Renal pelvis (tissue), 4 donors: ENCODE results near the gene B3GALT5. TPM values are rescaled to one million over a fixed set of nuclear protein-coding genes. Genes with fewer than 3 reads are reported as not detected.
"Not testable (repeated sequence)": the region's sequence is repeated elsewhere in the genome, so short reads cannot be mapped to it uniquely, and the experiment has no call there.

ENCODE experiments used
- DNase-seq: peaks from one replicate; pipeline ENCODE4 v3.0.0-alpha.2; 2013
- polyA plus RNA-seq, 3 donors: library from polyadenylated mRNA; unstranded; fragments of 120-200 nt; gene quantifications; one replicate each; pipeline ENCODE4 v1.2.1, GENCODE V29; 2013; ENCODE audit not compliant: insufficient read length in 3 of 3

B3GALT5 gene
- polyA plus RNA-seq, 3 donors = 1.5 to 1.7 (median 1.6) TPM

GRCh38 chr21:39666681-39667315 is 54.1 kb downstream of the B3GALT5 start:
- DNase-seq = no peak

DNA sequence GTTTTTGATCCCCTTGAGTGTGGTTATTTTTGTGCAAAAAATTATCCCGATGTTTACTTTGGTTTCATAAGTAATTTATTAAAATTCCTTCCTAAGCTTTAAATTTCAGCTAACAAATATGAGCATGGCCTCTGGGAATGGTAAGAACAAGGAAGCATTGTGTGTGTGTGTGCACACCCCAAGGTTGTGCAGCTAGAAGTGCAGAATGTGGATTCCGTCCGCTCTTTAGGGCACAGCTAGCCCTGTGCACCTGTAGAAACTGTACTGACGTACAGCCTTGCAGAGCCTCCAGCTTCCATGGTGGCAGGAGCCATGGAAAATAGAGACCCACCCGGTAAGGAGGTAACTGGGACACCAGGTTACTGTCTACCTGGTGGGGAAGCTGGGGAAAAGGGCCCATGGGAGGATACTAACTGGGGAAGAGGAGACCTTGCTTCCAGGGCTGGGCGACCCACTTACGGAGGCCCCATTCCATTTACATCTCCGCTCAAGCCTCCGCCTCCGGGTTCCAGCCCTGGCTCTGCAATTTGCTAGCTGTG is 54.7 kb downstream of the B3GALT5 start:
- DNase-seq = no peak

DNA sequence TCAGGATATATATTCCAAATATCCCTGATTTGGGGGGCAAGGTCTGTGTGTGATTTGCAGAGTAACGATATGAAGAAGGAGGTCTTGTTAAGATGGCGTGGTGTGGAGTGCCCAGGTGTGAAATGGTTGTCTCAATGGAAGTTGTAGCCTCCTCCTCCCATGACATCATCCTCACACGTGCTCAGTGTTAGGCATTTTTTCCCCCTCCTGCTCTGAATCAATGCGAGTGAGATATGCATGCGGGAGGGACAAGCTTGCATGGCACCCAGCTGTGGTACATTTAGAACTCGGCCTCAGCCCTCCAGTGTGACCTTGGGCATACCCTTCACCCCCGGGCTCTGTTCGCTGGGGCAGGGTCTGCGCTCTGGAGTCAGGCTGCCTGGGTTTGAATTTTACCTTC is 55.6 kb downstream of the B3GALT5 start:
- no peak for DNase-seq

GRCh38 chr21:39669485-39669884 is 56.7 kb downstream of the B3GALT5 start:
- no peak for DNase-seq

- DNase-seq = no peak
Observed at GRCh38 chr21:39669976-39670661, 57.4 kb downstream of the B3GALT5 start.

- no peak for DNase-seq
Observed at GRCh38 chr21:39670701-39671100, 58.0 kb downstream of the B3GALT5 start.

DNA sequence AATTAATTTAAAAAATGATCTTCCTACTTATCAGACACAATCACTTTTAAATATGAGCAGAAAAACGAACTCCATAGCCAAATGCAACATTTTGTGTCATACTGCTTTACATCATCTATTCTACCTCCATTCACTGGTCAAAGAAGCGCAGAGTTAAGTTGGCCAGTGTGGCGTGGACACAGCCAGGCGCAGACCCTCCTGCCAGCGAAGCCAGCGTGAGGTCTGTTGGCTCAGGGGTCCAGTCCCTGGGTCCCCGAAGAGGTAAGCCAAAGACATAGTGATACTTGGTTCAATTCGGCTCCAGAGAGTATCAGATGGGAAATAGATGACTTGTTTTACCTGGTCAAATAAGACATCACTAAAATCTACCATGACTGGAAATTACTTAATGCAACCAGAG is 59.2 kb downstream of the B3GALT5 start:
- no peak for DNase-seq

DNA sequence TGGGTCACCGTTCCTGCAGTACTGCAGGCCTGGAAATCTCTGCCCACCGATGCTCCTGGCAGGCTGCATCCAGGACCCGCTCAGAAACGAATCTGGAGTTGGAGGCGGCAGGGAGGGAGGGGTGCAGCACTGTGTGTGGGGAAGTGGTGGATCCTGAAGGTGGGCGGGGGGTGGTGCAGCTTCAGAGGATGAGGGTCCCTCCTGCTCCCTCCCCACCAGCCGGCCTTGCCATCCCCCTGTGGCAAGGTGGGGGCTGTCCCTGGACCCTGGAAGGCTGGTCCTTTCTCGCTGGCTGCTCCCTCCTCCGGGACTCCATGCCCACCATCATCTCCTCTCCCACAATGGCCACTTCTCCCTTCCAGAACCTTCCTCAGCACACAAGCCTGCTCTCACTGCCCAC is 60.4 kb downstream of the B3GALT5 start:
- no peak for DNase-seq

DNA sequence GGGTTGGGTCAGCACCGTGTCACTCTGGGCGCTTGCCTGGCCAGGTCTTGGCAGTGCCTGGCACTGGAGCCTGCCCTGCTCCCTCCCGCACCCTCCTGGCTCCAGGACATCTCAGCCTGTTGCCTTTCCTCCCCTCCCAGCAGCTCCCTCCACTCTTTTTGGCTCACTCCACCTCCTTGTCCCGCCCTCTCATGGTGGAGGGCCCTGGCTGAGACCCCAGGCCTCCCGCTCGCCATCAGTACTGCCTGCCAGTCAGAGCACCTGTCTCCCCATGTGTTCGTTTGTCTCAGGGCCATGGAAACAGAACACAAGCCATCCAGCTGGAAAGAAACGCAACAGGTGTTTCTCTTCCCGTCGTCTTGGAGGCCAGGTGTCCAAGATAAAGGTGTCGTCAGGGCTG is 61.0 kb downstream of the B3GALT5 start:
- DNase-seq = no peak

- DNase-seq = no peak
Observed at GRCh38 chr21:39674801-39675200, 62.1 kb downstream of the B3GALT5 start.

DNA sequence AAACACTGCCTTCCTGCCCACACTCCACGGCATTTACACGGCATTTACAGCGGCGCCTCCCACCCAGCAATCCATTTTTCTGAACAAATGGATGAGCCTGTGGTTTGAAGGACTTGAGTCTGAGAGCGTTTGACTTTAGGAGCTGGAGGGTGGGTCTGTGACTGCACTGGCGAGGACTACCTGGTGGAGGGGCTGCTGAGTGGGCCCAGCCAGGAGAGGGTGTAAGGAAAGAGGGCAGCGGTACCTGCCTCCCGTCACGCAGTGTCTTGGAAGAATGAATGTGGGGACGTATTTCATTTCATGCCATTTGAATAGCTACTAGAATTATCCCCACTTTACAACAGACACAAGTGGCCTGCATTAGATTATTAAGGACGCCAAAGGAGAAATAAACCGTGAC is 62.9 kb downstream of the B3GALT5 start:
- DNase-seq = no peak

- peak; percentile 67 for DNase-seq
Observed at GRCh38 chr21:39675993-39676661, 63.4 kb downstream of the B3GALT5 start.

- DNase-seq = no peak
Observed at GRCh38 chr21:39680216-39680615, 67.5 kb downstream of the B3GALT5 start.

DNA sequence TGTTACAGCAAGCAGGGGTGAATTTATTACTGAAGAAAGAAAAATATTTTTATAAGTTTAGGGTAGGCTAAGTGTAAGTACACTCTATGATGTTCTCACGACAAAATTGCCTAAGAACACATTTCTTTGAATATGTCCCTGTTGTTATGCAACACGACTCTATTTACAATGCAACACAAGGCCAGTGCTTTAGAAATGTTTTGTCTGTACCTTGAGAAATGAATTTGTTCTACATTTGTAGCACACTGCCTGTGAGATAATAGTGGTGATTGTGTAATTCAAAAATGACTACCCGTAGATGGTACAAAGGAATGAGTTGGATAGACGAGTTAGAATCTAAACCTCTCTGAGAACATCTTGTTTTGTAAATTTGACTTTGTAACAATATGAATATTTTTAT is 68.5 kb downstream of the B3GALT5 start:
- DNase-seq = no peak

DNA sequence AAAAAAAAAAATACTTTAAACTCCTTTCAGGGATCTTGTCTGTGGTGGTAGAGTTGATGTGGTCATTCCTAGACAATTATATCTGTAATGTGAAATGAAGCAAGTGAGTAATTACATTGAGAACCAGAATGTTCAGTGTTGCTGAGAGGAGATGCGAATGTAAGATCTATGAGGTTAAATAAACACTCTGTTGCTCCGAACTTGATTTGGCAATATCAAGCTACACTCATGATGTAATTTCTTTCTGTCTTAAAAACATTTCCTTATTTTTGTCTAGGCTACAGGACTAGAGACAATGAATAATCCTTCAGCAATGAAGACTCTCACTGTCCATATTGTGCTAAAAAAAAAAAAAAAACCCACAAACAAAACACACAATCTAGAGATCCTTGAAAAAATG is 69.1 kb downstream of the B3GALT5 start:
- no peak for DNase-seq

DNA sequence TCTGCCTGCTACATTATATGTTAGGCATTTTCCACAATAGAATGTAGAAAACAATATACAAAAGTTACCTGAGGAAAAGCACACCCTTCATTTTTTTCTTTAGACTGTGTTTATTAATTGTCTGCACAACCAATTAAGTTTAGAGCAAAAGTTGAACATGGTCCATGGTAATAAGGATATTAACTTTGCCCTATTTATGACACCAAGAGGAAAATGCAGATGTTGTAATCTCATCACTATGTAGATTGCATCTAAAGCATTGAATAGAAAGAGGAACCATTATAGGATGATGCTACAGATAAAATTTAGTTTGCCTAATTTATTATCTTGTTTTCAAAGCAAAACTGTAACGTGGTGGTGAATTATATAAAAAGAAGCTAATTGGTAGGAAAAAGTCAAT is 72.5 kb downstream of the B3GALT5 start:
- no peak for DNase-seq

DNA sequence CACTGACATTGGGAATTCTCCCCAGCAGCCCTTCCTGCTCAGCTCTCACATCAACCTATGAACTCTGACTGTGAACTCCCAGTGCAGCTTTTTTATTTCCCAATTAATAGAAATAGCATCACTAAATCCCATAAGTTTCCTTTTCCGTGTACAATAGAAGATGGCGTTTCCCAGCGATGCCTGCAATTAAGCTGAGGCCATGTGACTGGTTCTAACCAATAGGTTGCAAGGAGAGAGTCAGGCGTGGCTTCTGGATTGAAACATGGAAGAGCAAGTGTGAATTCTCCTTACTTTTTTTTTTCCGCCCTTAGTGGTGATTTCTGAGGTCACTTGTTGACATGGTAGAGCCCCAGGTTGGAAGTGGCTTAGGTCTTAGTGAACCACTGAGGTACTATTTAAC is 73.3 kb downstream of the B3GALT5 start:
- no peak for DNase-seq

GRCh38 chr21:39686646-39687468 is 74.1 kb downstream of the B3GALT5 start:
- no peak for DNase-seq

- DNase-seq = no peak
Observed at GRCh38 chr21:39688010-39688409, 75.3 kb downstream of the B3GALT5 start.

- not testable (repeated sequence) for DNase-seq
Observed at GRCh38 chr21:39689860-39690259, 77.1 kb downstream of the B3GALT5 start.

GRCh38 chr21:39690454-39690853 is 77.7 kb downstream of the B3GALT5 start:
- DNase-seq = no peak

DNA sequence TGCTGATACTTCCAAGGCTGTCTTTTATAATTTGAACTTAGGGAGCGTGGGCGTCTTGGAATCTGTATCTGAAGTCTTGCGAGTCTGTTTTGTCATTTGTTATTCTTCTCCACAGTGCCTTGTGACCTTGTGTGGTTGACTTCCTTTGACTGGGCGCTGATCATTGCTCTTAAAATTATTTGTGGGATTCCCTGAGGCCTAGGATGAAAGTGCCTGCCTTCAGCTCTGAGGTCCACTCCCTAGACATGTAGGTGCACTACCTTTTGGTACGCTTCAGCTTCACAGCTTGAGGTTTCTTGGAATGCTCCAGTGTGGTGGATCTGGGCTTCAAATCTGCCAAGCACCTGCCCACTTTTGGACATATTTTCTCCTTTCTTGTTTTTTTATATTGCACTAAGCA is 82.0 kb downstream of the B3GALT5 start:
- no peak for DNase-seq
